ENCODE results near the gene SYN1.

DNA sequence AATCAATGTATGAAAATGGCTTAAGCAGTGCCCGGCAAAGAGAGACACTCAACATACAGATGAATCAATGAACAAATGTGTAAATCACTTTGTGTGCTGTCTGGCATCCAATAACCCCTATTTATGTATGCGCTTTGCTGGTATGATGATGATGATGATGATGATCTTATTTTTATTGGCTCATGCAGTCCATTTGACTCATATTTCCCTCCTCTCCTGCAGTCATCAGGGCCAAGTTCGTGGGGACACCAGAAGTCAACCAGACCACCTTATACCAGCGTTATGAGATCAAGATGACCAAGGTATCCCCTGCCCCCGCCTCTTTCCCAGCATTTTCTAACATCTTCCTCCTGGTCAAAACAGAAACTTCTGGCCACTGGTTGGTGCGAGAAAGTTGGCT lies 34.9 kb downstream of the SYN1 start:
- no peak for TF ChIP-seq POLR2A (IDR thresholded peaks at IDR 0.05)
- TF ChIP-seq, protein P1, sequence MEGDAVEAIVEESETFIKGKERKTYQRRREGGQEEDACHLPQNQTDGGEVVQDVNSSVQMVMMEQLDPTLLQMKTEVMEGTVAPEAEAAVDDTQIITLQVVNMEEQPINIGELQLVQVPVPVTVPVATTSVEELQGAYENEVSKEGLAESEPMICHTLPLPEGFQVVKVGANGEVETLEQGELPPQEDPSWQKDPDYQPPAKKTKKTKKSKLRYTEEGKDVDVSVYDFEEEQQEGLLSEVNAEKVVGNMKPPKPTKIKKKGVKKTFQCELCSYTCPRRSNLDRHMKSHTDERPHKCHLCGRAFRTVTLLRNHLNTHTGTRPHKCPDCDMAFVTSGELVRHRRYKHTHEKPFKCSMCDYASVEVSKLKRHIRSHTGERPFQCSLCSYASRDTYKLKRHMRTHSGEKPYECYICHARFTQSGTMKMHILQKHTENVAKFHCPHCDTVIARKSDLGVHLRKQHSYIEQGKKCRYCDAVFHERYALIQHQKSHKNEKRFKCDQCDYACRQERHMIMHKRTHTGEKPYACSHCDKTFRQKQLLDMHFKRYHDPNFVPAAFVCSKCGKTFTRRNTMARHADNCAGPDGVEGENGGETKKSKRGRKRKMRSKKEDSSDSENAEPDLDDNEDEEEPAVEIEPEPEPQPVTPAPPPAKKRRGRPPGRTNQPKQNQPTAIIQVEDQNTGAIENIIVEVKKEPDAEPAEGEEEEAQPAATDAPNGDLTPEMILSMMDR (IDR thresholded peaks at IDR 0.05) = no peak
